Coronary artery (tissue), 2 donors: ENCODE measurements around the gene NEUROG2.

Source experiments
- DNase-seq: peaks from one replicate; pipeline ENCODE4 v3.0.0-alpha.2; 2017; ENCODE audit warnings: low spot score
- H3K27ac ChIP-seq, 2 donors: fragments of 200-600 bp; sonication (generic); one replicate each; pipeline ENCODE4 v1.5.1; 2016 to 2019
- H3K4me3 ChIP-seq: fragments of 200-600 bp; sonication (generic); 2 replicates; pipeline ENCODE4 v1.5.1; 2016; ENCODE audit warnings: mild to moderate bottlenecking, moderate library complexity
- CTCF ChIP-seq: fragments of 200-600 bp; sonication (generic); IDR thresholded peaks from one replicate; pipeline ENCODE4 v1.5.1; 2019; ENCODE audit warnings: antibody characterized with exemption

NEUROG2 gene

GRCh38 chr4:112521123-112522023, 5.4 kb upstream of the NEUROG2 start:
- no peak for DNase-seq
- no peak overlapping the region for H3K4me3 ChIP-seq
- no peak overlapping the region for H3K27ac ChIP-seq
- TF ChIP-seq CTCF, result no peak

- no peak overlapping the region for H3K4me3 ChIP-seq
- no peak for DNase-seq
- H3K27ac ChIP-seq, result no peak overlapping the region
- no peak for TF ChIP-seq CTCF
Observed at GRCh38 chr4:112520598-112521122, 4.7 kb upstream of the NEUROG2 start.

GRCh38 chr4:112519689-112520597, 4.0 kb upstream of the NEUROG2 start:
- no peak overlapping the region for H3K4me3 ChIP-seq
- no peak for TF ChIP-seq CTCF
- H3K27ac ChIP-seq, result no peak overlapping the region
- no peak for DNase-seq

- TF ChIP-seq CTCF, result no peak
- DNase-seq, result no peak
- no peak overlapping the region for H3K27ac ChIP-seq
- no peak overlapping the region for H3K4me3 ChIP-seq
Observed at GRCh38 chr4:112518675-112519074, 2.7 kb upstream of the NEUROG2 start.

- DNase-seq, result no peak
- Histone ChIP-seq H3K27ac (no peak overlapping the region), H3K4me3 (no peak overlapping the region)
- TF ChIP-seq CTCF, result no peak
Observed at GRCh38 chr4:112517911-112518310, 1.9 kb upstream of the NEUROG2 start.

GRCh38 chr4:112517067-112517634, 1.2 kb upstream of the NEUROG2 start:
- no peak for DNase-seq
- no peak for TF ChIP-seq CTCF
- Histone ChIP-seq H3K4me3 (peak overlapping the region; percentile 79), H3K27ac (no peak overlapping the region)
